Mucosa of stomach (tissue), 1 donor: ENCODE results near the gene MAGEA4.

Experiments
- H3K27me3 ChIP-seq: one replicate; pipeline ENCODE4 v1.7.0; 2013; ENCODE audit warnings: mild to moderate bottlenecking, low read length; ENCODE audit not compliant: control insufficient read depth, insufficient read depth
- H3K36me3 ChIP-seq: one replicate; pipeline ENCODE4 v1.7.0; 2013; ENCODE audit warnings: low read length; ENCODE audit not compliant: control insufficient read depth, insufficient read depth
- H3K4me1 ChIP-seq: one replicate; pipeline ENCODE4 v1.7.0; 2013; ENCODE audit warnings: mild to moderate bottlenecking, low read length; ENCODE audit not compliant: control insufficient read depth, insufficient read depth
- H3K4me3 ChIP-seq: one replicate; pipeline ENCODE4 v1.7.0; 2013; ENCODE audit warnings: low read length
- H3K9ac ChIP-seq: one replicate; pipeline ENCODE4 v1.7.0; 2013; ENCODE audit warnings: mild to moderate bottlenecking, low read length, moderate library complexity
- H3K9me3 ChIP-seq: one replicate; pipeline ENCODE4 v1.7.0; 2013; ENCODE audit warnings: mild to moderate bottlenecking, low read length, moderate library complexity; ENCODE audit not compliant: control insufficient read depth
- donor health status: Pancreatic carcinoma.

The MAGEA4 gene

DNA sequence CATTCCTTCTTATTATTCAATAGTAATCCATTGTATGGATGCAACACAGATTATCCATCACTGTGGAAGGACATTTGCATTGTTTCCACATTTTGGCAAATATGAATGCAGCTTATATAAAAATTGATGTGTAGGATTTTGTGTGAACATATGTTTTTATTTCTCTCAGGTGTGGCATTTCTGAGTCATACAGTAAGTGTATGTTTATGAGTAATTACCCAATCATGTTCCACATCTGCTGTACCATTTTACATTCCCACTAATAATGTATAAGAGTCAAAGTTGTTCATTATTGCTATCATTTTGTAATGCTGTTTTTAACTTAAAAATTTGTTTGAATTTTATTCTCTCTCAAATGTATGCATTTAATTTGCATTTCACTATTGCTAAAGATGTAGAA is 25.5 kb downstream of the MAGEA4 start:
- Histone ChIP-seq H3K4me3 (no peak overlapping the region), H3K36me3 (no peaks in the 10 kb centered on the region), H3K9me3 (no peaks in the 10 kb centered on the region), H3K27me3 (no peaks in the 10 kb centered on the region), H3K4me1 (no peaks in the 10 kb centered on the region), H3K9ac (no peak overlapping the region)

DNA sequence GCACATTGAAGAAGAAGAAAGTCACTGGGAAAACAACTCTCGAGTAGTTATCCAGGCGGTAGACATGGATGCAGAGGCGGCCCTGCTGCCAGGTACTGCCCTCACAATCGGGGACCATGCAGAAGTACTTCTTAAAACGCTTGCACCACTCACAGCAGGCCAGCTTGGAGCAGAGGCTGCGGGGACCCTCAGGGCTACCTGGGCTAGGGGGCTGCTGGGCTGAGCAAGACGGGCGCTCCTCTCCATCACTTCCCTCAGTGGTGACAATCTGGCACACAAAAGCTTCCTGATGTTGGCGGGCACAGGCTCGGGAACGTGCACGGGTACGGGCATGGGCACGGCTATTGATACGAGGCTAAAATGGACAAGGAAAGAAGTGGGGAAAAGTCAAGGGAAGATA is 42.0 kb downstream of the MAGEA4 start:
- H3K36me3 ChIP-seq = no peaks in the 10 kb centered on the region
- no peaks in the 10 kb centered on the region for H3K9me3 ChIP-seq
- no peak overlapping the region for H3K9ac ChIP-seq
- no peaks in the 10 kb centered on the region for H3K27me3 ChIP-seq
- no peak overlapping the region for H3K4me3 ChIP-seq
- H3K4me1 ChIP-seq = no peaks in the 10 kb centered on the region

- Histone ChIP-seq H3K9ac (no peak overlapping the region), H3K4me3 (no peak overlapping the region), H3K36me3 (no peaks in the 10 kb centered on the region), H3K9me3 (no peaks in the 10 kb centered on the region), H3K27me3 (no peaks in the 10 kb centered on the region), H3K4me1 (no peaks in the 10 kb centered on the region)
Measured at GRCh38 chrX:151958101-151958500, 45.4 kb downstream of the MAGEA4 start.

DNA sequence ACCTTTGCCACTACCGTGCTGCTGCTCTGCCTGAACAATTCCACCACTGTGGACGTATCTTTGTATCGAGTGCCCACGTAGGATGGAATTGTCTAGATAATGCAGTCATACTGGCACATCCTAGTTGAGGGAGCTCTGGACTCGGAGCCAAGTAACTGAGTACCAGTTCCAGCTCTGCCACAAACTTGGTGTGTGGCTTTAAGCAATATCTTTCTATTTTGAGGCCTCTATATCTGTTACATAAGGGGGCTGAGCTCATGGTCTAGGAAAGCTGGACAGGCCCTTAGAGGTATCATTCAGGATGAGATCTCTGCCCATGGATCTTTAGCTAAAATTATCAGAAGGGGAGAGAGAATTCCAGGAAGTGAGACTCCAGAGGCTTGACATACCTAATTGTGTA is 49.3 kb downstream of the MAGEA4 start:
- no peak overlapping the region for H3K4me3 ChIP-seq
- H3K9ac ChIP-seq = no peak overlapping the region
- H3K36me3 ChIP-seq = no peaks in the 10 kb centered on the region
- H3K9me3 ChIP-seq = no peaks in the 10 kb centered on the region
- no peaks in the 10 kb centered on the region for H3K4me1 ChIP-seq
- no peaks in the 10 kb centered on the region for H3K27me3 ChIP-seq

- Histone ChIP-seq H3K27me3 (no peaks in the 10 kb centered on the region), H3K9ac (no peak overlapping the region), H3K4me1 (no peaks in the 10 kb centered on the region), H3K4me3 (no peak overlapping the region), H3K36me3 (no peaks in the 10 kb centered on the region), H3K9me3 (no peaks in the 10 kb centered on the region)
Measured at GRCh38 chrX:151966236-151966635, 53.5 kb downstream of the MAGEA4 start.

DNA sequence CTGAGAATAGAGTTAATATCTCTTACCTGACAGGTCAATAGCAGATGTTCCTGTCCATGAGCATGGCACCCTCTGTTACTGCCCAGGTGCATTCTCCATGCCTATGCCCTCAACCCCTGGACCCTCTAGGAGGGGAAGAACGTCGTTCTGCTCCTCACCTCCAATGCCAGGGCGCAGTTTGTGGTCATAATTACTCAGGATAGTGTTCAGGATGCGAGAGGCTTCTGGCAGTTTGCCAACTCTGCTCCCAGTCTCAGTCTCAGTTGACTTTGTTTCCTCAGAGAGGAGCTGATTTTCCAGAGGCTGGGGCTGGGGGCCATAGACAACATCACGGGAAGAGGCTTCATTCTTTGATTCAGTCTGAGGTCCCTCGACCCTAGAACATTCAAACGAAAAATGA is 57.3 kb downstream of the MAGEA4 start:
- H3K36me3 ChIP-seq = no peaks in the 10 kb centered on the region
- no peak overlapping the region for H3K9ac ChIP-seq
- no peaks in the 10 kb centered on the region for H3K4me1 ChIP-seq
- no peaks in the 10 kb centered on the region for H3K9me3 ChIP-seq
- H3K4me3 ChIP-seq = no peak overlapping the region
- peaks cover under 1% of the 10 kb centered on the region for H3K27me3 ChIP-seq

GRCh38 chrX:151970661-151971060 is 58.0 kb downstream of the MAGEA4 start:
- H3K4me1 ChIP-seq = no peaks in the 10 kb centered on the region
- H3K36me3 ChIP-seq = no peaks in the 10 kb centered on the region
- H3K9ac ChIP-seq = no peak overlapping the region
- no peaks in the 10 kb centered on the region for H3K9me3 ChIP-seq
- H3K4me3 ChIP-seq = no peak overlapping the region
- H3K27me3 ChIP-seq = peaks cover 3% of the 10 kb centered on the region

DNA sequence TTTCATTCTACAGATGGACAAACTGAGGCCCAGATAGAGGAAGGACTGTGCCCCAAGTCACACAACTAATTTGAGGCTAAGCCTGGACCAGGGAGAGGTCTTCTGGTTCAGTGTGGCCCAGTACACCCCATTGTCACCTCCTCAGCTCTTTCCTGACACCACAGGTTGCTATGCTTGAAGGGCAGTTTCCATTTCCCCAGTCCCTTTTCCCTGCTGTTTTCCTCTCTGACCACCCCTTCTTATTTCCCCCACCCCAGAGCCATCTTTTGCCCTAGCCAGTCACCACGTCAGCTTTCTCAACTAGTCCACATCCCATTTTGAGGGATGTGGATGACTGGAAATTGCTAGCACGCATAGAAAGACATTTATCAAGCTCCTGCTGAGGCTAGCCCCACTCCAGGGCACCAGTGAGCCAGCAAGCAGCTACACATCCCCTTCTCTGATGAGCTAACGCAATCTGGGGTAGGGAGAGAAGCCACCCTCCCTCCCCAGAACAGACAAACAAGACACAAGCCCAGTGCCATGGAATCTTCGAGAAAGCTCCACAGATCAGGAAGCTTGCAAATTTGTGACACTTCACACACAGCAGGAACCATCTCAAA is 60.5 kb downstream of the MAGEA4 start:
- Histone ChIP-seq H3K27me3 (peaks cover 3% of the 10 kb centered on the region), H3K9me3 (no peaks in the 10 kb centered on the region), H3K36me3 (no peaks in the 10 kb centered on the region), H3K9ac (no peak overlapping the region), H3K4me3 (no peak overlapping the region), H3K4me1 (no peaks in the 10 kb centered on the region)

DNA sequence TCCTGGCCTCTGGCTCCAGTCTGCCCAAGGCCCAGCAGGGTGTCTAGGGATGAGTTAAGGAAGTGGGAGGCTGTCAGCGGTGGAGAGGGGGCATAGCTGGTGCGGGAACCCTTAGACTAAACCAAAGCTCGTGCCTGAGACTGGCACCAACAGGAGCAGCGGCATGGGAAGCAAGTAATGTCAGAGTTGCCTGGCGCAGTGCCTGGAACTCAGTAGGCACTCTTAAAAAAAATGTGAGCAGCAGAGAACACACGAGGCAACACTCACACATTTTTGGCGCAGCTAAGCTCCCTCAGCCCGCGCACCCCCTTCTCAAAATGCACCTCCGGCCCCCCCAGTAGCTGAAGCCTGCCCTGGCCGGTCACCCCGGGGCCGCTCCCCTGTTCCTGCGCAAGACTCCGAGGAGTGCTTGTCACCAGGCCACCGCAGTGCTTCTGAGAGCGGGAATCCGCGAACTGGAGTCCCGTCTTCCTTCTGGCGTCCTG is 61.2 kb downstream of the MAGEA4 start:
- H3K9me3 ChIP-seq = no peaks in the 10 kb centered on the region
- no peaks in the 10 kb centered on the region for H3K36me3 ChIP-seq
- no peaks in the 10 kb centered on the region for H3K4me1 ChIP-seq
- peaks cover 3% of the 10 kb centered on the region for H3K27me3 ChIP-seq
- H3K4me3 ChIP-seq = no peak overlapping the region
- no peak overlapping the region for H3K9ac ChIP-seq
